Keratinocyte (primary cell): Measurements from ENCODE around the gene DLX6. TPM values are rescaled to one million over a fixed set of nuclear protein-coding genes. Genes with fewer than 3 reads are reported as not detected.

Source experiments
- DNase-seq: peaks from one replicate; pipeline ENCODE4 v3.0.0-alpha.2; 2011; ENCODE audit warnings: low read depth, missing footprints, low spot score
- FAIRE-seq: peaks from 2 replicates; lab custom pipeline; 2011; peaks lifted over from hg19 to GRCh38; lab: Jason Lieb, UNC
- H2AFZ ChIP-seq: 2 replicates; pipeline ENCODE4 v1.6.0; 2012; ENCODE audit warnings: low read length, control low read depth, inconsistent platforms; ENCODE audit not compliant: control insufficient read depth
- H3K27ac ChIP-seq: 2 replicates; pipeline ENCODE4 v1.5.1; 2011; ENCODE audit warnings: low read length; ENCODE audit not compliant: control insufficient read depth, insufficient read depth
- H3K27me3 ChIP-seq: 3 replicates; pipeline ENCODE4 v1.6.0; 2011; ENCODE audit warnings: low read length; ENCODE audit not compliant: control insufficient read depth, insufficient read depth; ENCODE audit errors: extremely low read depth
- H3K36me3 ChIP-seq, 2 experiments: 2 replicates in 1 of 2; 3 replicates in 1 of 2; pipeline ENCODE4 v1.5.1; 2011; ENCODE audit warnings: low read length in 2 of 2, mild to moderate bottlenecking in 1 of 2; ENCODE audit not compliant: control insufficient read depth in 2 of 2, insufficient read depth in 2 of 2; ENCODE audit errors: extremely low read depth in 1 of 2
- H3K4me1 ChIP-seq: 3 replicates; pipeline ENCODE4 v1.5.1; 2011; ENCODE audit warnings: low read length; ENCODE audit not compliant: control insufficient read depth, insufficient read depth; ENCODE audit errors: extremely low read depth
- H3K4me2 ChIP-seq: 3 replicates; pipeline ENCODE4 v1.6.0; 2011; ENCODE audit warnings: low read depth, low read length; ENCODE audit not compliant: control insufficient read depth, insufficient read depth; ENCODE audit errors: extremely low read depth
- H3K4me3 ChIP-seq, 3 experiments: fragments of 200-600 bp in 1 of 3; sonication (generic) in 1 of 3; 2 replicates in 2 of 3; 3 replicates in 1 of 3; pipeline ENCODE4 v1.5.1; 2011 to 2016; ENCODE audit warnings: low read length in 3 of 3, mild to moderate bottlenecking in 3 of 3, control low read depth in 2 of 3, inconsistent platforms in 1 of 3, low read depth in 1 of 3, mixed read lengths in 1 of 3, mixed run types in 1 of 3, moderate library complexity in 1 of 3; ENCODE audit not compliant: control insufficient read depth in 2 of 3, insufficient read depth in 2 of 3; ENCODE audit errors: extremely low read depth in 1 of 3
- H3K79me2 ChIP-seq: 2 replicates; pipeline ENCODE4 v1.6.0; 2012; ENCODE audit warnings: low read length; ENCODE audit not compliant: control insufficient read depth, insufficient read depth
- H3K9ac ChIP-seq: 3 replicates; pipeline ENCODE4 v1.6.0; 2011; ENCODE audit warnings: low read length; ENCODE audit not compliant: control insufficient read depth, insufficient read depth; ENCODE audit errors: extremely low read depth
- H3K9me1 ChIP-seq: 3 replicates; pipeline ENCODE4 v1.6.0; 2011; ENCODE audit warnings: low read length; ENCODE audit not compliant: control insufficient read depth, insufficient read depth; ENCODE audit errors: extremely low read depth
- H3K9me3 ChIP-seq: 2 replicates; pipeline ENCODE4 v1.5.1; 2012; ENCODE audit warnings: low read depth, low read length; ENCODE audit not compliant: control insufficient read depth
- H4K20me1 ChIP-seq: 3 replicates; pipeline ENCODE4 v1.6.0; 2011; ENCODE audit warnings: low read length; ENCODE audit not compliant: control insufficient read depth, insufficient read depth; ENCODE audit errors: extremely low read depth
- CTCF ChIP-seq, 3 experiments: IDR thresholded peaks in 1 of 3; conservative IDR thresholded peaks in 1 of 3; optimal IDR thresholded peaks in 1 of 3; 2 replicates in 2 of 3; 3 replicates in 1 of 3; pipeline versions ENCODE3 to v1.5.1; 2011; ENCODE audit warnings: low read length in 3 of 3, mild to moderate bottlenecking in 3 of 3, moderate library complexity in 2 of 3, control low read depth in 1 of 3, inconsistent platforms in 1 of 3; ENCODE audit not compliant: insufficient read depth in 2 of 3; ENCODE audit errors: extremely low read depth in 1 of 3
- EZH2 ChIP-seq: IDR thresholded peaks from one replicate; pipeline ENCODE4 v1.6.1; 2012; ENCODE audit warnings: inconsistent platforms, mild to moderate bottlenecking, low read length, moderate library complexity
- dilution Hi-C: fragments of 300-500 bp; cut with MboI; formaldehyde crosslinking; loops from one replicate; pipeline ENCODE4 v1.7.0; 2020; ENCODE audit warnings: low sequenced_read_pairs; ENCODE audit not compliant: extremely low pct_ligation_motif_present
- polyA plus RNA-seq, 5 experiments: library from polyadenylated mRNA; depleted of rRNA in 3 of 5; stranded (reverse) in 3 of 5; stranded (forward) in 1 of 5; unstranded in 1 of 5; fragments of >200 nt; gene quantifications; 1 replicate in 1 of 5; 2 replicates in 3 of 5; 3 replicates in 1 of 5; pipeline versions ENCODE4 v1.2.1 to v1.2.3, GENCODE V29; 2011 to 2012; ENCODE audit warnings: missing spikeins in 2 of 5, low read depth in 1 of 5, low replicate concordance in 1 of 5

DLX6 gene
- polyA plus RNA-seq, 1 donor (not counting 4 experiments of a cell fraction or from before 2014, with no cell fraction given), result 0.05 TPM

- Histone ChIP-seq H3K9me3 (no peaks in the 10 kb centered on the region), H2AFZ (no peak overlapping the region), H3K4me2 (no peak overlapping the region), H3K79me2 (no peaks in the 10 kb centered on the region), H3K4me1 (peaks cover 4% of the 10 kb centered on the region), H3K9me1 (no peaks in the 10 kb centered on the region), H3K4me3 (no peak overlapping the region), H3K27ac (no peak overlapping the region), H4K20me1 (no peaks in the 10 kb centered on the region), H3K27me3 (peaks cover 36% of the 10 kb centered on the region), H3K9ac (no peak overlapping the region), H3K36me3 (no peaks in the 10 kb centered on the region)
- TF ChIP-seq CTCF (optimal IDR thresholded peaks at IDR 0.05 in 1 of 3, IDR thresholded peaks at IDR 0.05 in 1 of 3, conservative IDR thresholded peaks at IDR 0.05 in 1 of 3; ENCODE audit: extremely low read depth in 1 of 3, insufficient read depth in 2 of 3, low read length in 3 of 3), result no peak
- TF ChIP-seq EZH2, result no peak
- DNase-seq (no peak), FAIRE-seq (no peak)
- dilution Hi-C loops, result no loop called here
Observed at GRCh38 chr7:97021747-97022490, 16.6 kb downstream of the DLX6 start.

GRCh38 chr7:97022491-97023306, 17.3 kb downstream of the DLX6 start:
- Histone ChIP-seq H3K4me2 (no peak overlapping the region), H3K9me3 (no peaks in the 10 kb centered on the region), H3K27me3 (peaks cover 28% of the 10 kb centered on the region), H2AFZ (no peak overlapping the region), H3K9me1 (no peaks in the 10 kb centered on the region), H3K4me3 (peak overlapping the region in 1 of 3 experiments; percentile 68), H3K4me1 (peaks cover 9% of the 10 kb centered on the region), H3K79me2 (no peaks in the 10 kb centered on the region), H3K36me3 (no peaks in the 10 kb centered on the region), H3K27ac (no peak overlapping the region), H3K9ac (no peak overlapping the region), H4K20me1 (no peaks in the 10 kb centered on the region)
- dilution Hi-C loops, result no loop called here
- no peak for DNase-seq
- TF ChIP-seq EZH2 (no peak), CTCF (optimal IDR thresholded peaks at IDR 0.05 in 1 of 3, IDR thresholded peaks at IDR 0.05 in 1 of 3, conservative IDR thresholded peaks at IDR 0.05 in 1 of 3; ENCODE audit: extremely low read depth in 1 of 3, insufficient read depth in 2 of 3, low read length in 3 of 3) (no peak)
- no peak for FAIRE-seq
